ENCODE results near the gene OR11A1.

Gene OR11A1

DNA sequence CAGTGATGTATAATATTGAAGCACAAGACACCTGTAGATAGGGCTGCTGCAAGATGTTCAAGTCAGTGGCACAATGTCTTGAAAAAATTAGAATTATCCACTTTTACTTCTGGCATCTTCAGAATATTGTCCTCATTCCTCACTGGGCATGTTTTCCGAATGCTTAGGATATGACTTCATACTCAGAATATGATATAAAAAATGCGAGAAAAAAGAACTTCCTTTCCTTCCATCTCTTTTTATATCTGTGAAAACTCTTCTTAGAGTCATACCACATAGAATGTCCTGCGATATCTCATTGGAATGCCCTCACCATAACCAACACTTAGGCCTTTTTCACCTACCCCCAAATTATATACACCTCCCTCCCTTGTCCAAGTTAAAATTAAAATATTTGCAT lies 26.3 kb upstream of the OR11A1 start:
- H3K27ac ChIP-seq: no peak overlapping the region

DNA sequence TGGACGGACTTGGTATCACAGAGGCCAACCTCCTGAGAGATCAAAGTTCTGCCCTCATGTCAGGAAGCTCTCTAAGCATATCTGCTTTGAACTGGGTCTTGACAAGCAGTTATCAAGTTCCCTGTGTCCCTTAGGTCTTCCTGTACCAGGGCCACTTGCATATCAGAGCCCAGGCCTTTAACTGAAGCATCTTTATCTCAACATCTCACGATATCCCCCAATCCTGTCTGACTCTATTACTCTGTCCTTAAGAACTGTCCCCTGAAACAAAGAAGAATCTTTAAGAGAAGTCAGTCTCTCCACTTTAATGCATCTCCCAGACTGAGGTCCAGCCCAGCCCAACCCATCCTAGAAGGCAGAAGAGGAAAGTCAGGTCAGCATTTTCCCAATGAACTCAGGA lies 22.7 kb upstream of the OR11A1 start:
- H3K27ac ChIP-seq: no peak overlapping the region
- TF ChIP-seq, protein P1, sequence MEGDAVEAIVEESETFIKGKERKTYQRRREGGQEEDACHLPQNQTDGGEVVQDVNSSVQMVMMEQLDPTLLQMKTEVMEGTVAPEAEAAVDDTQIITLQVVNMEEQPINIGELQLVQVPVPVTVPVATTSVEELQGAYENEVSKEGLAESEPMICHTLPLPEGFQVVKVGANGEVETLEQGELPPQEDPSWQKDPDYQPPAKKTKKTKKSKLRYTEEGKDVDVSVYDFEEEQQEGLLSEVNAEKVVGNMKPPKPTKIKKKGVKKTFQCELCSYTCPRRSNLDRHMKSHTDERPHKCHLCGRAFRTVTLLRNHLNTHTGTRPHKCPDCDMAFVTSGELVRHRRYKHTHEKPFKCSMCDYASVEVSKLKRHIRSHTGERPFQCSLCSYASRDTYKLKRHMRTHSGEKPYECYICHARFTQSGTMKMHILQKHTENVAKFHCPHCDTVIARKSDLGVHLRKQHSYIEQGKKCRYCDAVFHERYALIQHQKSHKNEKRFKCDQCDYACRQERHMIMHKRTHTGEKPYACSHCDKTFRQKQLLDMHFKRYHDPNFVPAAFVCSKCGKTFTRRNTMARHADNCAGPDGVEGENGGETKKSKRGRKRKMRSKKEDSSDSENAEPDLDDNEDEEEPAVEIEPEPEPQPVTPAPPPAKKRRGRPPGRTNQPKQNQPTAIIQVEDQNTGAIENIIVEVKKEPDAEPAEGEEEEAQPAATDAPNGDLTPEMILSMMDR (IDR thresholded peaks at IDR 0.05): no peak
- TF ChIP-seq ZFX (IDR thresholded peaks at IDR 0.05; ENCODE audit: borderline replicate concordance): no peak

More for the DNA sequence above, 26.3 kb upstream of the OR11A1 start:
- no peak for TF ChIP-seq ZFX (IDR thresholded peaks at IDR 0.05; ENCODE audit: borderline replicate concordance)

DNA sequence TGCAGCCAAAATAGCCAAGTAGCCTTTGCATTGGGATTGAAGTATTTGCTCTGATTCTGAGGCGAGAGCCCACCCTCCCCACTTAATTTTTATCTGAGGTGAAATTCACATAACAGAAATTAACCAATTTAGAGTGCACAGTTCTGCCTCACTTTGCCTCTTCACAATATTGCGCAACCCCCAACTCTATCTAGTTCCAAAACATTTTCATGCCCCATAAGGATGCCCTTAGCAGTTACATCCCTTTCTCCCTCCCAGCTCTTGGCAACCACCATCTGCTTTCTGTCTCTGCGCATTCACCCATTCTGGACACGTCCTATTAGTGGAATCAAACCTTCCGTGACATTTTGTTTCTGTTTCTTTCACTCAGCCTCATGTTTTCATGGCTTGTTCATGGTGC lies 21.9 kb upstream of the OR11A1 start:
- no peak overlapping the region for H3K27ac ChIP-seq
- TF ChIP-seq, protein P1 (IDR thresholded peaks at IDR 0.05): no peak
- no peak for TF ChIP-seq ZFX (IDR thresholded peaks at IDR 0.05; ENCODE audit: borderline replicate concordance)

DNA sequence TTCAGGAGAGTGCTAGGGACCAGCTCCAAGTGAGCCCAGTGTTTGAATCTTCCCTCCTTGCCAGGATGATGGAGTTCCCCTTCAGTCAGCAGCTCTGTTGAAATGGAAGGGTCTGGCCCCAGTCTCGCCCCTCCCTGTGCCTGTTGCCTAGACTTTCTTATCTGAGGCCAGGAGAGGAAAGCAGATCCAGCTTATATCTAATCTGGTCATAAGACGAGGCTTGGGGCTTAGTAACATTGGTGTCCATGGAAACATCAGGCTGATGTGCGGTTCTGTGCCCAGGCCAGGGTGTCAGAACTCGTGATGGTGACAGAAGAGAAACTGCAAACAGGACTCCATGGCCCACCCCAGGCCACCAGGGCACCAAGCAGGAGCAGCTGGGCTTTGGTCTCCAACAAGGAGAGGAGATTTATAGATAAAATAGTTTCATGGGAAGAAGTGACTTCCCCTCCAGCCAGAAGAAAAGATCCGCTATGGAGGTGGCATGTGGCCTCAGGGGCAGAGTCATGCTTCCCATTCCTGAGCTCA lies 21.1 kb upstream of the OR11A1 start:
- H3K27ac ChIP-seq: no peak overlapping the region

DNA sequence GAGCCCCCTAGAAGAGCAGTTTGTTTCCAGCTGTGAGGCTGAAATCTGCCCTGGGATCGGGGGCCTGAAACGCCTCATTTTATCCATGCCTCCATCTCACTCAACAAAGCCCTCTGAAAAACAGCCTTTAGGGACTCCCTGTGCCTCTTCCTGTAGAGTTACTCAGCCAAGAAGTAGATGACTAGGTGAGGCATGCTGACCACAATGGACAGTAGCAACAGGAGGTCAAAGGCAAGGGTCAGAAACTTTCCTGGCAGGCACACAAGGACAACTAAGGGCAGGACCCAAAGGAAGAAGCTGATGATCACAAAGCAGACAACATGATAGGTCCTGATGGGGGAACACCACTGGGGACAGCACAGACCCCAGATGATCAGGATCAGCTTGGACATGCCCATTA lies 18.1 kb upstream of the OR11A1 start:
- TF ChIP-seq, protein P1 (IDR thresholded peaks at IDR 0.05): no peak
- no peak for TF ChIP-seq ZFX (IDR thresholded peaks at IDR 0.05; ENCODE audit: borderline replicate concordance)
- H3K27ac ChIP-seq: no peak overlapping the region

More for the DNA sequence above, 21.1 kb upstream of the OR11A1 start:
- TF ChIP-seq, protein P1 (IDR thresholded peaks at IDR 0.05): no peak
- no peak for TF ChIP-seq ZFX (IDR thresholded peaks at IDR 0.05; ENCODE audit: borderline replicate concordance)

DNA sequence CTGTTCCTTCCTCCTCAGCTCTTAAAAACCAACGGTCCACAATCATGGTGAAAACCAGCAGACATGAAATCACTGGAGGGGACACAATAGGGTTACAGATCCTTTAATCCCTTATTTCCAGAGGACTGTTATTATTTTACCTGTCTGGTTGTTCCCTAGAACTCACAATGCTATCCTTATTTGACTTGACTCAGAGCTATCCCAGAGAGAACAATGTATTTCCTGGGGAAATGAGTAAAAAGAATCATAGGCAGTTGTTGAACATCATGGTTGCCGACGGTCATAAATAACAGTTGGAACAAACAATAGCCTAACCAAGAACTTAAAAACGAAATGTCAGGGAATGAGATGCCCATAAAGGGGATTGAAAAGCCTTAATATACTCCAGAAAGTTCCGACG lies 9.4 kb upstream of the OR11A1 start:
- H3K27ac ChIP-seq: no peak overlapping the region
- TF ChIP-seq, protein P1 (IDR thresholded peaks at IDR 0.05): no peak
- no peak for TF ChIP-seq ZFX (IDR thresholded peaks at IDR 0.05; ENCODE audit: borderline replicate concordance)

DNA sequence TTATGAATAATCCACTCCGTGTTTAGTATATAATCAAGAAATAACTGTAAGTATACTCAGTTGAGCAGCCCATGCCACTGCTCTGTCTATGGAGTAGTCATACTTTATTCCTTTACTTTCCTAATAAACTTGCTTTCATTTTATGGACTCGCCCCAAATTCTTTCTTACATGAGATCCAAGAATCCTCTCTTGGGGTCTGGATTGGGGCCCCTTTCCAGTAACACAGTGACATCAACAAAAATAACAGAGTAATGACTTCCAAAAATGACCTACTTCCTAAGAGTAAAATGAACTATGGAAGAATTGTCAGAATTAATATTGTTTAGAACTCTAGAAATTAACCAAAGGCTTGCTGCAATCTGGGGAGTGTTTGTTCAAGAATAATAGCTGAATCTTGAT lies 8.9 kb upstream of the OR11A1 start:
- TF ChIP-seq ZFX (IDR thresholded peaks at IDR 0.05; ENCODE audit: borderline replicate concordance): no peak
- TF ChIP-seq, protein P1 (IDR thresholded peaks at IDR 0.05): no peak
- no peak overlapping the region for H3K27ac ChIP-seq

DNA sequence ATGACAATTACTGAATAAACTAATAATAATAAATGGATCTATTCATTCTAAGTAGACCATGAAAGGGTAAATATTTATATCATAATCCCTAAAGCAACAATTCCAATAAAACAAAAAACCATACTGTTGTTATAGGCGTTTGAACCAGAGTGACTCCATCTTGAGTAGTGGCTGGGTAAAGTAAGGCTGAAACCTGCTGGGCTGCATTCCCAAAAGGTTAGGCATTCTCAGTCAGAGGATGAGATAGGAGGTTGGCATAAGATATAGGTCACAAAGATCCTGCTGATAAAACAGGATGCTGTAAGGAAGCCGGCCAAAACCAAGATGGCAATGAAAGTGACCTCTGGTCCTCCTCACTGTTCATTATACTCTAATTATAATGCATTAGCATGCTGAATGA lies 8.4 kb upstream of the OR11A1 start:
- no peak for TF ChIP-seq ZFX (IDR thresholded peaks at IDR 0.05; ENCODE audit: borderline replicate concordance)
- TF ChIP-seq, protein P1 (IDR thresholded peaks at IDR 0.05): no peak
- H3K27ac ChIP-seq: no peak overlapping the region
